OCI-LY3 (cell line): ENCODE data around the gene MDP1.

Experiments used
- H2AFZ ChIP-seq: fragments of 200-600, 300-600 bp; shearing (Covaris generic); 2 replicates; pipeline ENCODE4 v1.6.0; 2014; ENCODE audit warnings: antibody characterized with exemption, low read depth, low read length
- H3K27ac ChIP-seq: fragments of 200-600, 300-600 bp; sonication (generic); 2 replicates; pipeline ENCODE4 v1.5.1; 2014; ENCODE audit warnings: mild to moderate bottlenecking, low read length, moderate library complexity, mixed read lengths
- H3K27me3 ChIP-seq: fragments of 200-600, 300-600 bp; sonication (generic); 2 replicates; pipeline ENCODE4 v1.6.1; 2014; ENCODE audit warnings: low read depth, low read length, mixed read lengths
- H3K36me3 ChIP-seq: fragments of 200-600, 300-600 bp; sonication (generic); replicated peaks from 2 replicates; pipeline ENCODE3; 2014; ENCODE audit warnings: low read depth, low read length, mixed read lengths
- H3K4me1 ChIP-seq: fragments of 300-600, 200-600 bp; sonication (generic); 2 replicates; pipeline ENCODE4 v1.6.1; 2014; ENCODE audit warnings: low read length, mixed read lengths
- H3K4me2 ChIP-seq: fragments of 200-600, 300-600 bp; sonication (generic); 2 replicates; pipeline ENCODE4 v1.6.1; 2014; ENCODE audit warnings: low read length, mixed read lengths
- H3K4me3 ChIP-seq: fragments of 300-600, 200-600 bp; sonication (generic); 2 replicates; pipeline ENCODE4 v1.5.1; 2014; ENCODE audit warnings: antibody characterized with exemption, mild to moderate bottlenecking, low read length, moderate library complexity
- H3K79me2 ChIP-seq: fragments of 300-600, 200-600 bp; shearing (Covaris generic); 2 replicates; pipeline ENCODE4 v1.6.1; 2014; ENCODE audit warnings: mild to moderate bottlenecking, low read length, mixed read lengths
- H3K9ac ChIP-seq: fragments of 300-600, 200-600 bp; shearing (Covaris generic); 2 replicates; pipeline ENCODE4 v1.6.0; 2014; ENCODE audit warnings: mild to moderate bottlenecking, low read length, moderate library complexity
- H3K9me3 ChIP-seq: fragments of 200-600, 300-600 bp; shearing (Covaris generic); 2 replicates; pipeline ENCODE4 v1.6.1; 2014; ENCODE audit warnings: low read length, mixed read lengths; ENCODE audit not compliant: insufficient read depth
- H4K20me1 ChIP-seq: fragments of 200-600, 300-600 bp; sonication (generic); 2 replicates; pipeline ENCODE4 v1.6.1; 2016; ENCODE audit warnings: low read length, mixed read lengths; ENCODE audit not compliant: insufficient read depth
- EZH2phosphoT487 ChIP-seq: fragments of 200-600 bp; shearing (Covaris generic); IDR thresholded peaks from 2 replicates; pipeline ENCODE4 v1.6.1; 2018; ENCODE audit warnings: antibody characterized with exemption, mixed run types, low read depth
- TF ChIP-seq, protein P1 (sequence below): fragments of 200-600, 300-600 bp; sonication (generic); IDR thresholded peaks from 2 replicates; pipeline ENCODE4 v1.5.1; 2014; ENCODE audit warnings: antibody characterized with exemption, low read length, low read depth

Gene MDP1

GRCh38 chr14:24232121-24232644 is 16.3 kb upstream of the MDP1 start, which contains the start of gene NEDD8:
NEDD8 (minus strand) TSS chr14:24232367; CDS start chr14:24232267, 100 bp downstream.
- H3K4me1 ChIP-seq, result peaks cover 13% of the 10 kb centered on the region
- peak within 1 kb of the TSS; percentile 75 for H3K27ac ChIP-seq
- H3K4me3 ChIP-seq, result peak within 1 kb of the TSS; percentile 83
- H3K4me2 ChIP-seq, result peak within 1 kb of the TSS; percentile 88
- H3K9me3 ChIP-seq, result no peaks in the 10 kb centered on the region
- TF ChIP-seq, protein P1, sequence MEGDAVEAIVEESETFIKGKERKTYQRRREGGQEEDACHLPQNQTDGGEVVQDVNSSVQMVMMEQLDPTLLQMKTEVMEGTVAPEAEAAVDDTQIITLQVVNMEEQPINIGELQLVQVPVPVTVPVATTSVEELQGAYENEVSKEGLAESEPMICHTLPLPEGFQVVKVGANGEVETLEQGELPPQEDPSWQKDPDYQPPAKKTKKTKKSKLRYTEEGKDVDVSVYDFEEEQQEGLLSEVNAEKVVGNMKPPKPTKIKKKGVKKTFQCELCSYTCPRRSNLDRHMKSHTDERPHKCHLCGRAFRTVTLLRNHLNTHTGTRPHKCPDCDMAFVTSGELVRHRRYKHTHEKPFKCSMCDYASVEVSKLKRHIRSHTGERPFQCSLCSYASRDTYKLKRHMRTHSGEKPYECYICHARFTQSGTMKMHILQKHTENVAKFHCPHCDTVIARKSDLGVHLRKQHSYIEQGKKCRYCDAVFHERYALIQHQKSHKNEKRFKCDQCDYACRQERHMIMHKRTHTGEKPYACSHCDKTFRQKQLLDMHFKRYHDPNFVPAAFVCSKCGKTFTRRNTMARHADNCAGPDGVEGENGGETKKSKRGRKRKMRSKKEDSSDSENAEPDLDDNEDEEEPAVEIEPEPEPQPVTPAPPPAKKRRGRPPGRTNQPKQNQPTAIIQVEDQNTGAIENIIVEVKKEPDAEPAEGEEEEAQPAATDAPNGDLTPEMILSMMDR, result no peak
- TF ChIP-seq EZH2phosphoT487, result no peak
- H3K9ac ChIP-seq, result peak within 1 kb of the TSS; percentile 75
- peaks cover 15% of the 10 kb centered on the region for H3K36me3 ChIP-seq
- H3K79me2 ChIP-seq, result peaks cover 40% of the 10 kb centered on the region
- no peaks in the 10 kb centered on the region for H3K27me3 ChIP-seq
- no peaks in the 10 kb centered on the region for H4K20me1 ChIP-seq
- peak within 1 kb of the TSS; percentile 93 for H2AFZ ChIP-seq

- peaks cover 47% of the 10 kb centered on the region for H3K79me2 ChIP-seq
- peaks cover 8% of the 10 kb centered on the region for H3K36me3 ChIP-seq
- 0 out of 2 replicates have a peak overlapping the region, but pooled peaks have one; percentile 93 for H2AFZ ChIP-seq
- H3K4me3 ChIP-seq, result peak overlapping the region; percentile 83
- no peaks in the 10 kb centered on the region for H3K9me3 ChIP-seq
- H4K20me1 ChIP-seq, result no peaks in the 10 kb centered on the region
- H3K27ac ChIP-seq, result peak overlapping the region; percentile 75
- H3K4me1 ChIP-seq, result peaks cover 13% of the 10 kb centered on the region
- peak overlapping the region; percentile 75 for H3K9ac ChIP-seq
- peak overlapping the region; percentile 79 for H3K4me2 ChIP-seq
- no peak for TF ChIP-seq EZH2phosphoT487
- TF ChIP-seq, protein P1, result no peak
- no peaks in the 10 kb centered on the region for H3K27me3 ChIP-seq
Observed at GRCh38 chr14:24231263-24232120, 15.6 kb upstream of the MDP1 start.

DNA sequence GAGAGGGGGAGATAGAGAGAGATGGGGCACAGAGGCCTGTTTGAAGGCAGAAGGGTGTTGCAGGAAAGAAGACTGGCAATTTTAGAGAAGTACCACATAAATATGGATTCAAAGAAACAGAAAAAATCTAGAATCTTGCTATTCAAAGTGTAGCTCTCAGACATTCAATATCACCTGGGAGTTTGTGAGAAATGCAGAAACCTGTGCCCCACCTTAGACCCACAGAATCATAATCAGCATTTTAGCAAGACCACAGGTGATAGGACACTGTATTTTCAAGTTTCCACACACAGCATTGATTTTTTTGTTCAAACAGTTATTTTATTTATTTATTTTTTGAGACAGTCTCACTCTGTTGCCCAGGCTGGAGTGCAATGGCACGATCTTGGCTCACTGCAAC is 13.0 kb upstream of the MDP1 start:
- Histone ChIP-seq H3K4me1 (peaks cover 13% of the 10 kb centered on the region), H2AFZ (no peak overlapping the region), H3K27me3 (no peaks in the 10 kb centered on the region), H3K4me2 (no peak overlapping the region), H3K4me3 (no peak overlapping the region), H4K20me1 (no peaks in the 10 kb centered on the region), H3K79me2 (peaks cover 67% of the 10 kb centered on the region), H3K9me3 (no peaks in the 10 kb centered on the region), H3K27ac (no peak overlapping the region), H3K9ac (no peak overlapping the region), H3K36me3 (peaks cover 4% of the 10 kb centered on the region)
- no peak for TF ChIP-seq EZH2phosphoT487
- TF ChIP-seq, protein P1, result no peak

DNA sequence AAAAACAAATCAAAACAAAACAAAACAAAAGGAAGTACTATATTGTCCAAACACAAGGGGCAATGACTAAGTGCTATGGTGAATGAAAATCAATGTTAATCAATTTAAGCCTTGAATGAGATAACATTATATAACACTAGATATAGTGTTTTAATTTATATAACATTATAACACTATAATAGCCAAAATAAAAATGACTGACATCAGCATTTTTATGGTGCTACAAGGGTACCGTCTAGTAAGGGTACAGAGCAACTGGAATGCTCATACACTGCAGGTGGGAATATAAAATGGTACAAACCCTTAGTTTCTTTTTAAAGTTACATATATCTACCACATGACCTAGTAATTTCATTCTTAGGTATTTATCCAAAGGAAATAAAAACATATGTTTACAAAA is 10.6 kb upstream of the MDP1 start:
- H4K20me1 ChIP-seq, result no peaks in the 10 kb centered on the region
- peaks cover 65% of the 10 kb centered on the region for H3K79me2 ChIP-seq
- no peaks in the 10 kb centered on the region for H3K9me3 ChIP-seq
- no peak overlapping the region for H3K4me2 ChIP-seq
- no peak for TF ChIP-seq EZH2phosphoT487
- TF ChIP-seq, protein P1, result no peak
- peaks cover 6% of the 10 kb centered on the region for H3K4me1 ChIP-seq
- no peak overlapping the region for H3K9ac ChIP-seq
- H2AFZ ChIP-seq, result no peak overlapping the region
- peaks cover 4% of the 10 kb centered on the region for H3K36me3 ChIP-seq
- H3K27ac ChIP-seq, result no peak overlapping the region
- H3K4me3 ChIP-seq, result no peak overlapping the region
- H3K27me3 ChIP-seq, result no peaks in the 10 kb centered on the region
